Spleen (tissue), 7 donors: ENCODE measurements around the gene IGSF21.

ENCODE experiments used
- CTCF ChIP-seq, 11 experiments: fragments of 200-600 bp in 7 of 11; fragments of 450-650 bp in 4 of 11; sonication (generic) in 4 of 11; IDR thresholded peaks in 8 of 11; conservative IDR thresholded peaks in 3 of 11; 1 replicate in 7 of 11; 2 replicates in 4 of 11; pipeline versions ENCODE4 v1.4.0 to v1.8.0; 2016 to 2021; ENCODE audit warnings: antibody characterized with exemption in 11 of 11, inconsistent platforms in 4 of 11, mild to moderate bottlenecking in 1 of 11
- POLR2A ChIP-seq, 3 donors: fragments of 450-650 bp; IDR thresholded peaks; one replicate each; pipeline ENCODE4 v1.5.1; 2017; ENCODE audit warnings: antibody characterized with exemption in 3 of 3, mild to moderate bottlenecking in 1 of 3
- donor health status: DM: no; HTN: no; CAD: no; lungs with moderate emphysema.
- donor health status: DM: no; HTN: no; CAD: no.
- donor health status: DM: no; HTN: no; CAD: no.

- TF ChIP-seq CTCF (IDR thresholded peaks at IDR 0.05 in 8 of 11, conservative IDR thresholded peaks at IDR 0.05 in 3 of 11) (no peak), POLR2A (IDR thresholded peaks at IDR 0.05) (no peak)
Measured at GRCh38 chr1:18088077-18088594, 19.5 kb upstream of the IGSF21 start.
